Vein endothelial cell (primary cell): ENCODE data around the gene GDI1. TPM values are rescaled to one million over a fixed set of nuclear protein-coding genes. Genes with fewer than 3 reads are reported as not detected.

Source experiments
- small RNA-seq: library from RNA; depleted of rRNA; stranded (forward); fragments of <200 nt; gene quantifications from one replicate; pipeline ENCODE3, GENCODE V24; 2012
- total RNA-seq: library from RNA; depleted of rRNA; stranded (reverse); fragments of >200 nt; gene quantifications from 2 replicates; pipeline ENCODE4 v1.2.3, GENCODE V29; 2012

Gene GDI1
- 80.5 and 121 TPM in 2 replicates for total RNA-seq

DNA sequence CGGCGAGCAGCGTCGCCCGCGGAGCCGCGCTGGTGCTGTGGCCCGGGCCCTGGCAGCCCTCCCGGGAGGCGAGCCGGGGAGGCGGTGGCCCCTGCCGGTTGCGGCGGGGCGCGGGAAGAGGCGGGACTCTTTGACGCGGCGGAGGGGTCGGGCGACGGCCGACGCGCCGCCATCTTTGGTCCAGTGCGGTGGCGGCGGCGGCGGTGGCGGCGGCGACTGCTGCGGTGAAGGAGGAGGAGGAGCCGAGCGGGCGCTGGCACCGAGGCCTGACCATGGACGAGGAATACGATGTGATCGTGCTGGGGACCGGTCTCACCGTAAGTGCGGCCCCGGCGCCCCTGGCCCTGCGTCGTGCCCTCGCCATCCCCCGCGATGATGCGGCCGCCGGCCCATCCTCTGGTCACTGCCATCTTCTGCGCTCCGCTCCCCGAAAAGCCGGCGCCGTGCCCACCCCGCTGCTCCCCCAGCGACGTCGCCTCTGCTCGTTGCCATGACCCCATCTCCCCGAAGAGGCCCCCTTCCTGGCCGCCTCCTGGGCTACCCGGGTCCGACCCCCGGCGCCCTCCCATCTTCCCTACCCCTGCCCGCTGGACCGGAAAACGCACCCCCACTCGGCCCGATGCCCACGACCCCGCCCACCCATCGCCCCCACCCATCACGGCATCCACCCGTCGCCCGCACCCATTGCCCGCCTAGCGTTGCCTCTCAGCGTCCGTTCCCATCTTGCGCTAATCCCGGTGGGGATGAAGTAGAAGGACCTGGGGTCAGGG lies at the start of gene GDI1:
GDI1 (plus strand) TSS at position 172 of the 770 bp plus-strand sequence; CDS start at position 273, 101 bp downstream.

GRCh38 chrX:154397888-154398667 lies 38.9 kb upstream of the GDI1 start, which contains the start of gene RPL10:
TSS of gene RPL10 (plus strand) at chrX:154398377. CDS start at chrX:154398520, 143 bp downstream.

GRCh38 chrX:154409222-154409871 lies 27.6 kb upstream of the GDI1 start, which contains the start of gene DNASE1L1:
TSS of gene DNASE1L1 (minus strand) at chrX:154409254. CDS start at chrX:154405568, 3,686 bp downstream.

DNA sequence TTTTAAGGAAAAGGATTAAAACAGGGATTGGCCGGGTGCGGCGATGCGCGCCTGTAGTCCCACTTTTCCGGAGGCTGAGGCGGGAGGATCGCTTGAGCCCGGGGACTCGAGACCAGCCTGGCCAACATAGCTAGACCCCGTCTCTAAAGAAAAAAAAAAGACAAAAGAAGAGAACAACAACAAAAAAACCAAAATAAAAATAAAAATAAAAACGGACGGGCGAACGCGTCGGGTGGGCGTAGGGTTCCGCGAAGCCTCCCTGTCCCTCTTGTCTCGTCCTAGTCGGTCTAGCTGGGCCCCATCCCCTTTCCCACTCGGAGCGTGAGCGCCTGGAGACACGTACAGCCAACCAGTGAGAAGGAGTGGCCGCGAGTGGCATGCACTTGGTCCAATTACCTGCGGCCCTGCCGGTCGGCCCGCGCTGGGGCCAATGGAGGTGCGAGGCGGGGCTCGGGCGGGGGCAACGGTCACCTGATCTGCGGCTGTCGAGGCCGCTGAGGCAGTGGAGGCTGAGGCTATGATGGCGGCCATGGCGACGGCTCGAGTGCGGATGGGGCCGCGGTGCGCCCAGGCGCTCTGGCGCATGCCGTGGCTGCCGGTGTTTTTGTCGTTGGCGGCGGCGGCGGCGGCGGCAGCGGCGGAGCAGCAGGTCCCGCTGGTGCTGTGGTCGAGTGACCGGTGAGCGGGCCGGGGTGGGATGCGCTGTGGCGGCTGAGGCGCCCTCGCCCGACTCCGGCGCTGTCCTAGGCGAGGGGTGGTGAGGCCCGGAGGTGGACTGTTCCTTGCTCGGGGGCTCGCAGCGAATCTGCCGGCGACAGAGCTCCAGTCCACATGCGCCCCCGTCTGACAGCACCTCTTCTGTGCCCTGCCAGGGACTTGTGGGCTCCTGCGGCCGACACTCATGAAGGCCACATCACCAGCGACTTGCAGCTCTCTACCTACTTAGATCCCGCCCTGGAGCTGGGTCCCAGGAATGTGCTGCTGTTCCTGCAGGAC lies 8.5 kb upstream of the GDI1 start, which contains the start of gene ATP6AP1:
ATP6AP1 (plus strand) TSS at position 502 of the 996 bp plus-strand sequence; CDS start at position 518, 16 bp downstream.

DNA sequence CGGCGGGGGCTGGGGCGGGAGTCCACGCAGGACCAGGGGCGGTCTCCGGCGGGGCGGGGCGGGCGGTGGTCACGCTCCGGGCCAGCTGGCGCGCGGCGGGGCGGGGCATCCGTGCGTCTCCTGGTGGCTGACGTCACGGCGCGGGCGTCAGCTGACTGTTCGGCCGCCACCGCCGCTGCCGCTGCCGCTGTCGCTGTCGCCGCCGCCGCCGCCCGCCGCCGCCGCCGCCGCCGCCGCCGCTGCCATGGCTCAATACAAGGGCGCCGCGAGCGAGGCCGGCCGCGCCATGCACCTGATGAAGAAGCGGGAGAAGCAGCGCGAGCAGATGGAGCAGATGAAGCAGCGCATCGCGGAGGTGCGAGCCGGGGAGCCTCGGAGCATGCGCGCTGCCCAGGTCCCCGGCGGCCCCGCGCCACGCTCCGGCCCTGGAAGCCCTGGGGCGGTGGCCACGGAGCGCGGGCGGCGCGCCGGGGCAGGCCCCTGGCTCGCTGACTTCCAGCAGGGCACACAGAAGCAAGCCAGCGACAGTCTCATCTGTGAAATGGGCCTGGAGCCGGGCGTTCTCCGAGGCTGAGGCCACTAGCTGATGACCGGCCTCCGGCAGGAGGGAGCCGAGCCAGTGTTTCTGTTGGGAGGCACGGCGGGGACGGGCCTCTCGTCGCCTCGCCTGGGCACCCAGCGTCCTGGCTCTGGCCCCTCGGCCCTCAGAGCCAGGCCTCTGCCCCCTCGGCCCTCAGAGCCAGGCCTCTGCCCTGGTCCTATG lies 7.2 kb downstream of the GDI1 start, which contains the start of gene FAM50A:
FAM50A (plus strand) TSS at position 150 of the 763 bp plus-strand sequence; CDS start at position 245, 95 bp downstream.

DNA sequence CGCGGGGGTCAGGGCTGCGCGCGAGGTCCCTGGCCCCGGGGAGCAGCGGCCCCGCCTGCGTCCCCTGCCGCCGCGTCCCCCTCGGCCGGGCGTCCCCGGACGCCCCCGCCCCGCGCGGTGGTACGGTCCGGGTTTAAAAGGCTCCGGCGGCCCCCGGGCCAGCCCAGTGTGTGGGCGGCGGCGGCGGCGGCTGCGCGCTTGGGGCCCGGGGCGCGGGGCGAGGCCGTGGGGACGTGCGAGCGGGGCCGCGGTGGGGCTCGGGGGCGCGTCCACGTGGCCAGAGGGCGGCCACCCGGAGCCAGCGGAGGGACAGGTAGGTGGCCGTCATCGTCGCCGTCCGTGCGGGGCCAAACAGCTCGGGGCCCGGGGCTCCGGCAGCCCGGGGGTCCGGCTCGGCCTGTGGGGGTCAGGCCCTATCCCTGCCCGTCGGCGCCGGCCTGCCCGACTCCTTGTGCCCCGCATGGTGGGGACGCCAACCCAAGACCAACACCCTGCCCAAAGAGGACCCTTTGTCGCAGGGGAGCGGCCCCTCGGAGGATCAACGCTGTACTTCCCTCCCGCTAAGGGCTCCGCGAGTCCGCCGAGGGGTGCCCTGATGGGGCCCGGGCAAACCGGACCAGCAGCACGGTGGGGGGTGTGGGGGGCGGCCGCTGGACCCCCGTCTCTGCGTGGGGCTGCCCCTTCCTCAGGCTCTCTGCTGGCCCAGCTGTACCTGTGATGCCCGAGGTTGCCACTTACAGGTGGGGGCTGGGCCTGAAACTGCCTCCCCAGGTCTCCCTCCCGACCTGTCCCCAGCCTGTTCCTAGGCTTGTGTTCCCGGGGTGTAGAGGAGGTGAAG lies 21.4 kb downstream of the GDI1 start, which contains the start of gene PLXNA3:
PLXNA3 (plus strand) TSS at position 166 of the 838 bp plus-strand sequence. CDS start 1,903 bp downstream, outside the sequence.

DNA sequence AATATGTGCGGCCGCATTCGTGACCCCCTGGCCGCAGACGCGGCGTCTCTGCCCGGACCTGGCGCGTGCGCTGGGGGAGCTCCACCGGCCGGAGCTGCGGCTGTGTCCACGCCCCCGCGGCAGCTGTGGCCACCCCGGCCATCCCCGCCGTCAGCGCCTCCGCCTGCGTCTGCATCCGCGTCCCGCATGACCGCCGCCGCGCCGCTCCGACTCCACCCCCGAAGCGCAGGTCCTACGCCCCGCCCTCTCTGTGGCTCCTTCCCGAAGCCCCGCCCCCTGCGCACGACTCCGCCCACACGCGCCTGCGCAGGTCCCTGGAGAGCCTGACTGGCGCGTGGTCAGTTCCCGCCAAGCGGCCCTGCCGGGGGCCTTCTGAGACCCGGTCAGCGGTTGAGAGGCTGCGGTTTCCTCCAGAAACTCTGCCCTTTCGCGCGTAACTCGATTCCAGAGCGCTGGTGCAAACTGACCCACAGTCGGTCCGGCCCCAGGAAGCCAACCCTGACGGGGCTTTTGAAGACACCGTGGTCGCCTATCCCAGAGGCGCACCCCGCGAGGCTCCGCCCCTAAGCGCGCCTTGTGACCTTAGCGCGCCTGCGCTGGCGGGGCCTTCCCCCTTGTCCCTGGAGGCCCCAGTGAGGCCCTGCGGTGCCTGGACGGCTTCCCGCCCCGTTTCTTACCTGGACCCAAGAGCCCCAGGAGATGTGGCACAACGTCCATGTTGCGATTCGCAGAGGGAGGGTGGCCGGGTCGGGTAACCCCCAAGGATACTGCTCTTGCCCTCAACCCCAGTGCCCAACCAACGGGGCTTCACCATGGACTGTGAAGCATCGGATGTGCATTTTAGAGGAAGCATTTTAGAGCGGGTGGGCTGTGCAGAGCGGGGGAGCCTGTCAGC lies 42.0 kb downstream of the GDI1 start, which contains the start of gene LAGE3:
LAGE3 (minus strand) TSS at position 554 of the 895 bp plus-strand sequence; CDS start at position 188, 366 bp downstream.

GRCh38 chrX:154486396-154487207 lies 49.6 kb downstream of the GDI1 start, which contains the start of gene UBL4A:
TSS of gene UBL4A (minus strand) at chrX:154486615. CDS start at chrX:154486584, 31 bp downstream.

GRCh38 chrX:154490414-154491083 lies 53.6 kb downstream of the GDI1 start, which contains the start of gene SLC10A3:
TSS of gene SLC10A3 (minus strand) at chrX:154490629. CDS start at chrX:154488940, 1,689 bp downstream.

Small RNAs within 50 kb of the gene (small RNA-seq; reads per million reads assigned to genes)
- gene MIR6858 (0.24 reads per million), gene SNORA70 (not detected)

Other genes with a start within 250 kb of the GDI1 start
- not detected in 2 replicates for gene OPN1MW2, start 217.4 kb upstream of the GDI1 start, total RNA-seq
- gene OPN1MW3, start 179.6 kb upstream of the GDI1 start, total RNA-seq = not detected in 2 replicates
- gene TEX28, start 142.0 kb upstream of the GDI1 start, total RNA-seq = not detected in 2 replicates
- 0.10 TPM in 1 of 2 replicates, not detected in the other for gene TKTL1, start 141.4 kb upstream of the GDI1 start, total RNA-seq
- 1,650 and 2,218 TPM in 2 replicates for gene FLNA, start 62.5 kb upstream of the GDI1 start, total RNA-seq
- 40.6 and 56.5 TPM in 2 replicates for gene EMD, start 57.9 kb upstream of the GDI1 start, total RNA-seq
- gene RPL10, start 38.8 kb upstream of the GDI1 start, total RNA-seq = 3,434 and 3,696 TPM in 2 replicates
- 102 and 110 TPM in 2 replicates for gene DNASE1L1, start 27.9 kb upstream of the GDI1 start, total RNA-seq
- 22.4 and 22.9 TPM in 2 replicates for gene TAFAZZIN, start 25.6 kb upstream of the GDI1 start, total RNA-seq
- gene ATP6AP1, start 8.5 kb upstream of the GDI1 start, total RNA-seq = 83.5 and 83.6 TPM in 2 replicates
- 39.4 and 44.1 TPM in 2 replicates for gene FAM50A, start 7.0 kb downstream of the GDI1 start, total RNA-seq
- gene PLXNA3, start 21.1 kb downstream of the GDI1 start, total RNA-seq = 14.9 and 21.6 TPM in 2 replicates
- 15.4 and 18.9 TPM in 2 replicates for gene LAGE3, start 42.1 kb downstream of the GDI1 start, total RNA-seq
- 39.9 and 43.1 TPM in 2 replicates for gene UBL4A, start 49.5 kb downstream of the GDI1 start, total RNA-seq
- gene SLC10A3, start 53.5 kb downstream of the GDI1 start, total RNA-seq = 29.9 and 33.6 TPM in 2 replicates
- gene FAM3A, start 79.1 kb downstream of the GDI1 start, total RNA-seq = 17.7 and 22.2 TPM in 2 replicates
- gene G6PD, start 109.7 kb downstream of the GDI1 start, total RNA-seq = 96.0 and 108 TPM in 2 replicates
- 25.7 and 26.8 TPM in 2 replicates for gene IKBKG, start 110.5 kb downstream of the GDI1 start, total RNA-seq
- gene CTAG1A, start 148.0 kb downstream of the GDI1 start, total RNA-seq = not detected in 2 replicates
- gene CTAG1B, start 182.1 kb downstream of the GDI1 start, total RNA-seq = not detected in 2 replicates
- not detected in 2 replicates for gene CTAG2, start 216.4 kb downstream of the GDI1 start, total RNA-seq